ENCODE measurements around the gene LRCH2. TPM values are rescaled to one million over a fixed set of nuclear protein-coding genes. Genes with fewer than 3 reads are reported as not detected.
A peak's percentile ranks its signal among the peaks of the same experiment; 100 is the strongest.

Gene LRCH2
- total and polyA plus RNA-seq, 4 donors = 8.5 to 20.4 (median 13.7) TPM

DNA sequence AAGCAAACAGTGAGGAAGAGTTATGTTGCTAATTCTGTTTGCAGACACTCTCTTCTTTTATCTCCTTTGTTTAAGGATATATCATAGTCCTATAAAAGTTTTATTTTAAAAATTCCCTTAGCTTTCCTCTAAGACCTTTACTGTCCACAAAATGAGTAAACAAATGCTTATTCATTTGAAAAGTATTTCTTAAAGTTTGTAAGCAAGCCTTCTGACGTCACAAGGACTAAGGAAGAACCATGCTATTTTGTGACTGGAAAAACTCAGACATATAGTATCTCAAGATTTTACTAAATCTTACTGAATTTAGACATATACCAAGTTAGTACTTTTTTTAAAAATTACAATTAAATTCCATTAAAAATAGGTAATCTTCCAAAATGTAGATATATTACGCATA is 49.9 kb downstream of the LRCH2 start:
- DNase-seq (ENCODE audit: low read depth in 4 of 6, low spot score in 6 of 6) = no peak
- Histone ChIP-seq H3K27ac (ENCODE audit: low read depth, low read length) (no peak overlapping the region), H3K9me3 (ENCODE audit: control insufficient read depth, insufficient read depth, low read length) (no peaks in the 10 kb centered on the region), H3K36me3 (ENCODE audit: control insufficient read depth, insufficient read depth, low read length) (no peaks in the 10 kb centered on the region), H3K4me1 (ENCODE audit: control insufficient read depth, insufficient read depth, low read length) (no peaks in the 10 kb centered on the region), H3K4me3 (ENCODE audit: low read depth, low read length) (no peak overlapping the region), H3K27me3 (ENCODE audit: control insufficient read depth, insufficient read depth, low read length) (peaks cover 10% of the 10 kb centered on the region)
- no CpG with 5 or more reads among the region's 2 CpGs for WGBS (ENCODE audit: insufficient coverage)

DNA sequence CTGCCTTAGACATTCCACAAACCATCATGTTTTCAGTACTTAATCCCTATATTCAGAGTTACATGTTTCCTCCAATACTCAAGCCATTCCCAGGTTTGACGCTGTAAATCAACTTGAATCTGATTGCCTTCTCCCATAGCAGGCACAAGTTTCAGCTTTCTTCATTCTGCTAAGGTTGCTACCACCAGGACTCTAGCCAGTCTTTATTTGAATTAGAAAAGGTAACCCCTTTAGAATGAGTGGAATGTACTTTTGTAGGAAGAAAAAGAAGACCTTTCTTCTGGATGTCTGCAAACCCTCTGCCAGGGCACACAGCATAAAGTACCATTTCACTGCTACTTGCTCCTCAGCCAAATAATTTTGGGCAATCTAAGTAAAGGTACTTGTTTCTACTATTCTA is 55.4 kb downstream of the LRCH2 start:
- Histone ChIP-seq H3K27ac (ENCODE audit: low read depth, low read length) (no peak overlapping the region), H3K9me3 (ENCODE audit: control insufficient read depth, insufficient read depth, low read length) (no peaks in the 10 kb centered on the region), H3K27me3 (ENCODE audit: control insufficient read depth, insufficient read depth, low read length) (peaks cover 12% of the 10 kb centered on the region), H3K36me3 (ENCODE audit: control insufficient read depth, insufficient read depth, low read length) (no peaks in the 10 kb centered on the region), H3K4me1 (ENCODE audit: control insufficient read depth, insufficient read depth, low read length) (no peaks in the 10 kb centered on the region), H3K4me3 (ENCODE audit: low read depth, low read length) (no peak overlapping the region)
- 43% methylated on average over 1 of the region's 1 CpG for WGBS (ENCODE audit: insufficient coverage)
- no peak for DNase-seq (ENCODE audit: low read depth in 4 of 6, low spot score in 6 of 6)

DNA sequence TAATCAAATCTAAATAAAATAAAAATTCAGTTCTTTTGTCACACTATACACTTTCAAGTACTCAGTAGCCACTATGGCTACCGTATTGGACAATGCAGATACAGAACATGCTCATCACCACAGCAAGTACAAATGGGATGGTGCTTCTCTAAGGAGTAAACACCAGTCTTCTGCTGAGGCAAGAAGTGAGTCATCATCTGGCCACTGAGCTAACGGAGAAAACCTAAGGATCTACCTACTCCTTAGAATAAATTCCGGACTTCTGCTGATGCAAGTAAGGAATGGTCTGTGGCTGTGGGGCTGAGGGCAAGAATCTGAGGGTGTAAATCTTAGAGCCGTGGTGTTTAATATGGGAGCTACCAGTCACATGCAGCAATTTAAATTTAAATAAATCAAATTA is 56.0 kb downstream of the LRCH2 start:
- no peaks in the 10 kb centered on the region for H3K4me1 ChIP-seq (ENCODE audit: control insufficient read depth, insufficient read depth, low read length)
- peaks cover 15% of the 10 kb centered on the region for H3K27me3 ChIP-seq (ENCODE audit: control insufficient read depth, insufficient read depth, low read length)
- H3K9me3 ChIP-seq (ENCODE audit: control insufficient read depth, insufficient read depth, low read length) = no peaks in the 10 kb centered on the region
- H3K27ac ChIP-seq (ENCODE audit: low read depth, low read length) = no peak overlapping the region
- no peak for DNase-seq (ENCODE audit: low read depth in 4 of 6, low spot score in 6 of 6)
- H3K36me3 ChIP-seq (ENCODE audit: control insufficient read depth, insufficient read depth, low read length) = no peaks in the 10 kb centered on the region
- no peak overlapping the region for H3K4me3 ChIP-seq (ENCODE audit: low read depth, low read length)
- no CpG with 5 or more reads among the region's 4 CpGs for WGBS (ENCODE audit: insufficient coverage)

DNA sequence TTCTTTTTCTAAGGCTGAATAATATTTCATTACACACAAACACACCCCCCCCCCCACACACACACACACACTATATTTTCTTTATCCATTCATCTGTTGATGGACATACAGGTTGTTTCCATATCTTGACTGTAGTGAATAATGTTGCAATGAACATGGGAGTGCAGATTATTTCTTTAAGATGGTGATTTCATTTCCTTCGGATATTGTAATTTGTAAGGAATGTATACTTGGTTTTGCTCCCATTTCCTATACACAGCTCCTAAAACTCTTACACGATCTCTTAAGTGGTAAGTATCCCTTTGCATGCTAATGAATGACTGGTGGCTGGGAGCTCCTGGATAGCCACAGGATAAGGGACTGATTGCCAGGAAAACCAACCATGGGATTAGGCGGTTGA is 59.3 kb downstream of the LRCH2 start:
- H3K4me1 ChIP-seq (ENCODE audit: control insufficient read depth, insufficient read depth, low read length) = no peaks in the 10 kb centered on the region
- H3K9me3 ChIP-seq (ENCODE audit: control insufficient read depth, insufficient read depth, low read length) = no peaks in the 10 kb centered on the region
- H3K4me3 ChIP-seq (ENCODE audit: low read depth, low read length) = no peak overlapping the region
- no peak overlapping the region for H3K27ac ChIP-seq (ENCODE audit: low read depth, low read length)
- DNase-seq (ENCODE audit: low read depth in 4 of 6, low spot score in 6 of 6) = no peak
- WGBS (ENCODE audit: insufficient coverage) = no CpG with 5 or more reads among the region's 3 CpGs
- peaks cover 15% of the 10 kb centered on the region for H3K27me3 ChIP-seq (ENCODE audit: control insufficient read depth, insufficient read depth, low read length)
- H3K36me3 ChIP-seq (ENCODE audit: control insufficient read depth, insufficient read depth, low read length) = no peaks in the 10 kb centered on the region

DNA sequence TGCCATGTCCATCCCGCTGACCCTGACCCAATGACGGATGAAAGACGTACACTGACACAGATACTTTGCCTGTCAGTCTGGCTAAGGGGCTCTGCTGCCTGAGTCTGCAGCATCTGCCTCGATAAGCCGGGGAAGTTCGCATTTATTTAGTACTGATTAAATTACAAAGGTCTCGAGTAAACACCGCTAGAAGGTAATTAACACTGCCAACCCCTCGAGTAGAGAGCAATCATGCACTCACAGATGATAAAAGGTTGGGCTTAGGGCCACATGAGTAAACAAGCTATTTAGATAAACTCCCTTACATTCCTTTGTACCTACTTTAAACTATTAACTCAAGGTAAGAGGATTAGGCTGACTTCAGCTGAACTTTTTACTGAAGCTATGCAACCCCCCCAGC is 60.7 kb downstream of the LRCH2 start:
- Histone ChIP-seq H3K9me3 (ENCODE audit: control insufficient read depth, insufficient read depth, low read length) (no peaks in the 10 kb centered on the region), H3K4me3 (ENCODE audit: low read depth, low read length) (no peak overlapping the region), H3K4me1 (ENCODE audit: control insufficient read depth, insufficient read depth, low read length) (no peaks in the 10 kb centered on the region), H3K27me3 (ENCODE audit: control insufficient read depth, insufficient read depth, low read length) (peaks cover 15% of the 10 kb centered on the region), H3K27ac (ENCODE audit: low read depth, low read length) (no peak overlapping the region), H3K36me3 (ENCODE audit: control insufficient read depth, insufficient read depth, low read length) (no peaks in the 10 kb centered on the region)
- 71% methylated on average over 5 of the region's 9 CpGs for WGBS (ENCODE audit: insufficient coverage)
- no peak for DNase-seq (ENCODE audit: low read depth in 4 of 6, low spot score in 6 of 6)

DNA sequence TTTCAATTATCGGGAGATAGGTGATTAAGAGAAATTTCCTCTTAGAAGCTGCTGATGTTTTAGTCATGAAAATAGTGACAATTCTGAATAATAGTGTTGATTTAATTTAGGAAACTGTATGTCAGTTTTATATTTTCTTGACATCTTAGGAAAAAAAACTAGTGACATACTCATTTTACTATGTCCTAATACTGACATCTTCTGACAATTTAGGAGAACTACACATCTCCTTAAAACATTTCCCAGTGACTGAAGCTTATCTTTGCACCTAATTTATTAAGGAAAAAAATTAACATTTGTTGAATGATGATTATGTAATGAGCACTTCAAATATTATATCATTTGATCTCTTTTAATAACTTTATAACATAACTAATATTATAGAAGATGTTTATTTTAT is 86.7 kb downstream of the LRCH2 start:
- no peaks in the 10 kb centered on the region for H3K36me3 ChIP-seq (ENCODE audit: control insufficient read depth, insufficient read depth, low read length)
- H3K4me3 ChIP-seq (ENCODE audit: low read depth, low read length) = no peak overlapping the region
- H3K9me3 ChIP-seq (ENCODE audit: control insufficient read depth, insufficient read depth, low read length) = no peaks in the 10 kb centered on the region
- H3K4me1 ChIP-seq (ENCODE audit: control insufficient read depth, insufficient read depth, low read length) = no peaks in the 10 kb centered on the region
- no CpG with 5 or more reads among the region's 1 CpG for whole genome bisulfite sequencing (ENCODE audit: insufficient coverage)
- no peak overlapping the region for H3K27ac ChIP-seq (ENCODE audit: low read depth, low read length)
- peak in 1 of 6 donors; percentile 35 for DNase-seq (ENCODE audit: low read depth in 4 of 6, low spot score in 6 of 6)
- H3K27me3 ChIP-seq (ENCODE audit: control insufficient read depth, insufficient read depth, low read length) = no peaks in the 10 kb centered on the region

DNA sequence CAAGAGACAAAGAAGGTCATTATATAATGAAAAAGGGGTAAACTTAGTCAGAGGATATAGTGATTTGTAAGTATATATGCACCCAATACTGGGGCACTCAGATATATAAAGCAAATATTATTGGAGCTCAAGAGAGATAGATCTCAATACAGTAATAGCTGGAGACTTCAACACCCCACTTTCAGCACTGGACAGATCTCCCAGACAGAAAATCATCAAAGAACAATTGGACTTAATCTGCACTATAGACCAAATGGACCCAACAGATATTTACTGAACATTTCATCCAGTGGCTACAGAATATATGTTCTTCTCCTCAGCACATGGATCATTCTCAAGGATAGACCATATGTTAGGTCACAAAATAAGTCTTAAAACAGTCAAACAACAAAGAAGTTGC is 91.8 kb downstream of the LRCH2 start:
- Histone ChIP-seq H3K36me3 (ENCODE audit: control insufficient read depth, insufficient read depth, low read length) (no peaks in the 10 kb centered on the region), H3K9me3 (ENCODE audit: control insufficient read depth, insufficient read depth, low read length) (no peaks in the 10 kb centered on the region), H3K27ac (ENCODE audit: low read depth, low read length) (no peak overlapping the region), H3K4me1 (ENCODE audit: control insufficient read depth, insufficient read depth, low read length) (no peaks in the 10 kb centered on the region), H3K27me3 (ENCODE audit: control insufficient read depth, insufficient read depth, low read length) (peaks cover 3% of the 10 kb centered on the region), H3K4me3 (ENCODE audit: low read depth, low read length) (no peak overlapping the region)
- DNase-seq (ENCODE audit: low read depth in 4 of 6, low spot score in 6 of 6) = no peak

DNA sequence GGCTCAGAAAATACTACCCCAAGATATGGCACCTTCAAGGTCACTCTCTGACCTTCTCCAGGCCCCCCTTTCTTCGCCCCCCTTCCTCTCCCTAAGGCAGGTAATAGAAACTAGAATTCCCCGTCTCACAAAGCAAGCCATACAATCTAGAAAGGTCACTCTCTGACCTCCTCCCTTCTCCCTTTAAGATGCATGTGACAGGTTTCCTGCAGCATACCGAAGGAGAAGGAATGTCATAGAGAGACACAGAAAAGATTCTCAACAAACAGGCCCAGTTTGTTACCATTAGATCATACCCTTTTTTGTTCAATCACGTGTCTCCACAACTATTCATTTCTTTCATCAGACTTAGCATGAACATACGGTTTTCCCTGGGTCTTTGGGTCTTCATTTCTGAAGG is 95.9 kb downstream of the LRCH2 start:
- DNase-seq (ENCODE audit: low read depth in 4 of 6, low spot score in 6 of 6) = no peak
- Histone ChIP-seq H3K36me3 (ENCODE audit: control insufficient read depth, insufficient read depth, low read length) (no peaks in the 10 kb centered on the region), H3K27me3 (ENCODE audit: control insufficient read depth, insufficient read depth, low read length) (peaks cover 3% of the 10 kb centered on the region), H3K9me3 (ENCODE audit: control insufficient read depth, insufficient read depth, low read length) (no peaks in the 10 kb centered on the region), H3K27ac (ENCODE audit: low read depth, low read length) (no peak overlapping the region), H3K4me3 (ENCODE audit: low read depth, low read length) (no peak overlapping the region), H3K4me1 (ENCODE audit: control insufficient read depth, insufficient read depth, low read length) (no peaks in the 10 kb centered on the region)
- WGBS (ENCODE audit: insufficient coverage) = 53% methylated on average over 2 of the region's 5 CpGs

DNA sequence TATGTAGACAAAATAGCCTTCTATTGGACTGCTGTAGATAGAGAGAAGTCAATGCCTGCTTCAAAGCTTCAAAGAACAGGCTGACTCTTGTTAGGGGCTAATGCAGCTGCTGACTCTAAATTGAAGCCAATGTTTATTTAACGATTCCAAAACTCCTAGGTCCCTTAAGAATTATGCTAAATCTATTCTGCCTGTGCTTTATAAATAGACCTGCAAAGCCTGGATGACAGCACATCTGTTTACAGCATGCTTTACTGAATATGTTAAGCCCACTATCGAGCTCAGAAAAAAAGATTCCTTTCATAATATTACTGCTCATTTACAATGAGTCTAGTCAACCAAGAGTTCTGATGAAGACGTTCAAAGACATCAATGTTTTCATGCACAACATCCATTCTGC is 99.5 kb downstream of the LRCH2 start:
- Histone ChIP-seq H3K27me3 (ENCODE audit: control insufficient read depth, insufficient read depth, low read length) (no peaks in the 10 kb centered on the region), H3K9me3 (ENCODE audit: control insufficient read depth, insufficient read depth, low read length) (no peaks in the 10 kb centered on the region), H3K4me1 (ENCODE audit: control insufficient read depth, insufficient read depth, low read length) (no peaks in the 10 kb centered on the region), H3K27ac (ENCODE audit: low read depth, low read length) (no peak overlapping the region), H3K36me3 (ENCODE audit: control insufficient read depth, insufficient read depth, low read length) (no peaks in the 10 kb centered on the region), H3K4me3 (ENCODE audit: low read depth, low read length) (no peak overlapping the region)
- DNase-seq (ENCODE audit: low read depth in 4 of 6, low spot score in 6 of 6) = peak in 2 of 6 donors; percentile 9 to 13
- 47% methylated on average over 2 of the region's 3 CpGs for WGBS (ENCODE audit: insufficient coverage)

DNA sequence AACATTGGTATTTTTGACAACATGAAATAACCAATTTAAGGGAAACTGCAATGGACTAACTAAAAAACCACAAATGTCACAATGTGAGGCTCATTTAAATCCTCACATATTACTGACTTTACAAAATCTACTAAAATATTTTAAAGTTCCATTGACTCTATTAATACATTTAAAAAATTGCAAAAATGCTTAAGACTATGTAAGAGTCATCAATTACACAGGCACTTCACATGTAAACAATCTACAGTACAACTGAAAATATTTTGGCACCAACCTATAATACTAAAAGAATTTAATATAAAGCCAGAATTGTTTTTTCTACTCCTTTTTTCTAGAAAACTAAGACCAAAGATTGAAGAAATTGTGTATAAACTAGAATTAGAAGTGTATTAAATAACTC is 121.5 kb downstream of the LRCH2 start:
- Histone ChIP-seq H3K9me3 (ENCODE audit: control insufficient read depth, insufficient read depth, low read length) (no peaks in the 10 kb centered on the region), H3K36me3 (ENCODE audit: control insufficient read depth, insufficient read depth, low read length) (no peaks in the 10 kb centered on the region), H3K27ac (ENCODE audit: low read depth, low read length) (no peak overlapping the region), H3K4me1 (ENCODE audit: control insufficient read depth, insufficient read depth, low read length) (no peaks in the 10 kb centered on the region), H3K27me3 (ENCODE audit: control insufficient read depth, insufficient read depth, low read length) (peaks cover 3% of the 10 kb centered on the region), H3K4me3 (ENCODE audit: low read depth, low read length) (no peak overlapping the region)
- DNase-seq (ENCODE audit: low read depth in 4 of 6, low spot score in 6 of 6) = no peak

Data from spinal cord (tissue), 10 donors.